H9 (cell line): Measurements from ENCODE around the gene SRP9. TPM values are rescaled to one million over a fixed set of nuclear protein-coding genes. Genes with fewer than 3 reads are reported as not detected.
"Not testable (repeated sequence)": the region's sequence is repeated elsewhere in the genome, so short reads cannot be mapped to it uniquely, and the experiment has no call there.

Experiments
- DNase-seq: peaks from one replicate; pipeline ENCODE4 v3.0.0-alpha.2; 2017
- H2AFZ ChIP-seq: one replicate; pipeline ENCODE4 v1.6.1; 2013; ENCODE audit warnings: mild to moderate bottlenecking, low read length, control low read depth, moderate library complexity
- H2AK5ac ChIP-seq: 2 replicates; pipeline ENCODE4 v1.6.1; 2013; ENCODE audit warnings: low read length, control low read depth, mixed read lengths; ENCODE audit not compliant: insufficient read length
- H2BK120ac ChIP-seq: one replicate; pipeline ENCODE4 v1.6.1; 2013; ENCODE audit warnings: low read depth, mild to moderate bottlenecking, low read length, control low read depth, inconsistent platforms; ENCODE audit not compliant: poor library complexity, severe bottlenecking
- H2BK12ac ChIP-seq: 2 replicates; pipeline ENCODE4 v1.6.1; 2013; ENCODE audit warnings: low read length, control low read depth, mixed read lengths, low read depth; ENCODE audit not compliant: insufficient read length
- H2BK15ac ChIP-seq: 2 replicates; pipeline ENCODE4 v1.6.1; 2013; ENCODE audit warnings: low read depth, low read length, control low read depth
- H2BK20ac ChIP-seq: one replicate; pipeline ENCODE4 v1.6.1; 2013; ENCODE audit warnings: low read depth, mild to moderate bottlenecking, low read length, control low read depth, inconsistent platforms; ENCODE audit not compliant: poor library complexity, severe bottlenecking
- H2BK5ac ChIP-seq: 2 replicates; pipeline ENCODE4 v1.6.1; 2013; ENCODE audit warnings: low read length, control low read depth, mixed read lengths; ENCODE audit not compliant: insufficient read length
- H3K14ac ChIP-seq: 2 replicates; pipeline ENCODE4 v1.6.1; 2013; ENCODE audit warnings: low read length, control low read depth; ENCODE audit not compliant: insufficient read depth
- H3K18ac ChIP-seq: 2 replicates; pipeline ENCODE4 v1.6.1; 2013; ENCODE audit warnings: low read depth, mild to moderate bottlenecking, mixed read lengths, low read length, control low read depth; ENCODE audit not compliant: insufficient read length
- H3K23ac ChIP-seq: 2 replicates; pipeline ENCODE4 v1.6.1; 2013; ENCODE audit warnings: low read length, control low read depth, mixed read lengths, low read depth; ENCODE audit not compliant: insufficient read length
- H3K23me2 ChIP-seq: 2 replicates; pipeline ENCODE4 v1.6.1; 2013; ENCODE audit warnings: low read depth, mild to moderate bottlenecking, mixed read lengths, low read length, control low read depth; ENCODE audit not compliant: insufficient read length, poor library complexity, severe bottlenecking
- H3K27ac ChIP-seq: 2 replicates; pipeline ENCODE4 v1.5.1; 2013; ENCODE audit warnings: low read length, control low read depth, mixed read lengths, low read depth; ENCODE audit not compliant: insufficient read length
- H3K27me3 ChIP-seq: 2 replicates; pipeline ENCODE4 v1.6.1; 2013; ENCODE audit warnings: low read length, control low read depth, inconsistent platforms; ENCODE audit not compliant: insufficient read depth
- H3K4ac ChIP-seq: 2 replicates; pipeline ENCODE4 v1.6.1; 2013; ENCODE audit warnings: low read depth, mild to moderate bottlenecking, control low read depth, inconsistent platforms, low read length, moderate library complexity
- H3K4me1 ChIP-seq: 2 replicates; pipeline ENCODE4 v1.6.1; 2013; ENCODE audit warnings: low read length, control low read depth, inconsistent platforms; ENCODE audit not compliant: insufficient read depth
- H3K4me2 ChIP-seq: 2 replicates; pipeline ENCODE4 v1.6.1; 2013; ENCODE audit warnings: low read length, control low read depth, mixed read lengths; ENCODE audit not compliant: insufficient read length, insufficient read depth
- H3K56ac ChIP-seq: 2 replicates; pipeline ENCODE4 v1.6.1; 2013; ENCODE audit warnings: low read depth, mild to moderate bottlenecking, mixed read lengths, low read length, control low read depth; ENCODE audit not compliant: insufficient read length
- H3K79me1 ChIP-seq: 2 replicates; pipeline ENCODE4 v1.6.1; 2013; ENCODE audit warnings: low read depth, mild to moderate bottlenecking, moderate library complexity, low read length, control low read depth, inconsistent platforms; ENCODE audit not compliant: insufficient read depth, poor library complexity, severe bottlenecking
- H3K79me2 ChIP-seq: 2 replicates; pipeline ENCODE4 v1.6.1; 2013; ENCODE audit warnings: low read length, control low read depth, inconsistent platforms; ENCODE audit not compliant: insufficient read depth
- H3K9ac ChIP-seq: 2 replicates; pipeline ENCODE4 v1.6.1; 2013; ENCODE audit warnings: low read length, control low read depth, mixed read lengths; ENCODE audit not compliant: insufficient read length; ENCODE audit errors: extremely low read depth
- H3K9me3 ChIP-seq: one replicate; pipeline ENCODE4 v1.6.1; 2013; ENCODE audit warnings: low read depth, low read length, inconsistent platforms; ENCODE audit not compliant: control insufficient read depth
- H3T11ph ChIP-seq: one replicate; pipeline ENCODE4 v1.6.1; 2013; ENCODE audit warnings: mild to moderate bottlenecking, low read length, control low read depth, inconsistent platforms
- H4K20me1 ChIP-seq: one replicate; pipeline ENCODE4 v1.6.1; 2013; ENCODE audit not compliant: control insufficient read depth, insufficient read length, insufficient read depth
- H4K5ac ChIP-seq: 2 replicates; pipeline ENCODE4 v1.6.1; 2013; ENCODE audit warnings: low read depth, mild to moderate bottlenecking, mixed read lengths, low read length, control low read depth; ENCODE audit not compliant: insufficient read length
- H4K8ac ChIP-seq: replicated peaks from 2 replicates; pipeline ENCODE4 v1.6.1; 2013; ENCODE audit warnings: low read length, control low read depth, mixed read lengths, low read depth; ENCODE audit not compliant: insufficient read length
- H4K91ac ChIP-seq: 2 replicates; pipeline ENCODE4 v1.6.1; 2013; ENCODE audit warnings: low read depth, mild to moderate bottlenecking, moderate library complexity, mixed read lengths, low read length, control low read depth; ENCODE audit not compliant: insufficient read length
- H3K27ac Mint-ChIP-seq, 3 experiments: 2 replicates in 2 of 3; 3 replicates in 1 of 3; pipeline ENCODE4 v1.8.0; 2020 to 2021; ENCODE audit warnings: mixed read lengths in 3 of 3, mild to moderate bottlenecking in 1 of 3, moderate library complexity in 1 of 3
- H3K27me3 Mint-ChIP-seq: 2 replicates; pipeline ENCODE4 v1.8.0; 2021; ENCODE audit warnings: low read depth, mild to moderate bottlenecking, moderate library complexity, mixed read lengths
- H3K36me3 Mint-ChIP-seq, 3 experiments: 2 replicates in 2 of 3; 3 replicates in 1 of 3; pipeline ENCODE4 v1.8.0; 2020 to 2021; ENCODE audit warnings: low read depth in 3 of 3, mixed read lengths in 3 of 3; ENCODE audit not compliant: insufficient read depth in 1 of 3
- H3K4me1 Mint-ChIP-seq, 2 experiments: 2 replicates each; pipeline ENCODE4 v1.8.0; 2020; ENCODE audit warnings: mixed read lengths in 2 of 2
- H3K4me3 Mint-ChIP-seq, 2 experiments: 2 replicates in 1 of 2; 3 replicates in 1 of 2; pipeline ENCODE4 v1.8.0; 2020 to 2021; ENCODE audit warnings: mild to moderate bottlenecking in 2 of 2, mixed read lengths in 2 of 2, moderate library complexity in 1 of 2
- H3K9me3 Mint-ChIP-seq, 2 experiments: 2 replicates in 1 of 2; 3 replicates in 1 of 2; pipeline ENCODE4 v1.8.0; 2020; ENCODE audit warnings: mild to moderate bottlenecking in 2 of 2, mixed read lengths in 2 of 2, moderate library complexity in 1 of 2
- CTCF ChIP-seq: fragments of 200-600 bp; sonication (generic); conservative IDR thresholded peaks from 3 replicates; pipeline ENCODE4 v1.8.0; 2021; ENCODE audit warnings: antibody characterized with exemption, mild to moderate bottlenecking
- WGBS: extraction: QIAGEN DNeasy Blood & Tissue Kit; methylation state at CpG from one replicate; pipeline ENCODE4 v1.1.7; 2013; ENCODE audit warnings: missing lambda C conversion rate, low lambda C conversion rate, mixed read lengths; ENCODE audit not compliant: insufficient read length; ENCODE audit errors: extremely low coverage; 5-methylcytosine and 5-hydroxymethylcytosine counted together
- total RNA-seq: library from RNA; stranded (reverse); gene quantifications from 2 replicates; pipeline ENCODE4 v1.2.1, GENCODE V29; 2021

The SRP9 gene
- total RNA-seq, 1 experiment from 2014 or later: 403 TPM

GRCh38 chr1:225835856-225836255, 58.2 kb downstream of the SRP9 start:
- H3T11ph ChIP-seq: no peak overlapping the region
- no peak overlapping the region for H3K4me2 ChIP-seq
- H3K9me3 Mint-ChIP-seq: no peaks in the 10 kb centered on the region
- H2AFZ ChIP-seq: no peak overlapping the region
- no peak overlapping the region for H2AK5ac ChIP-seq
- no peaks in the 10 kb centered on the region for H3K27me3 Mint-ChIP-seq
- no peak overlapping the region for H3K23ac ChIP-seq
- H4K20me1 ChIP-seq: no peaks in the 10 kb centered on the region
- no peaks in the 10 kb centered on the region for H3K27me3 ChIP-seq
- H3K79me1 ChIP-seq: no peaks in the 10 kb centered on the region
- peaks cover 29 to 50% (median 32%) of the 10 kb centered on the region in 3 experiments for H3K36me3 Mint-ChIP-seq
- no peaks in the 10 kb centered on the region for H3K4me1 ChIP-seq
- no peak overlapping the region for H3K27ac Mint-ChIP-seq
- no peak overlapping the region for H4K8ac ChIP-seq
- DNase-seq: no peak
- no peak overlapping the region for H2BK15ac ChIP-seq
- H4K91ac ChIP-seq: no peak overlapping the region
- H3K4me3 Mint-ChIP-seq: no peak overlapping the region
- H2BK5ac ChIP-seq: no peak overlapping the region
- no peak overlapping the region for H3K18ac ChIP-seq
- no peak overlapping the region for H4K5ac ChIP-seq
- no peak overlapping the region for H3K14ac ChIP-seq
- no peak overlapping the region for H2BK120ac ChIP-seq
- H3K27ac ChIP-seq: no peak overlapping the region
- H3K4me1 Mint-ChIP-seq: no peaks in the 10 kb centered on the region
- H3K9ac ChIP-seq: no peak overlapping the region
- H3K56ac ChIP-seq: no peak overlapping the region
- H2BK20ac ChIP-seq: no peak overlapping the region
- no peaks in the 10 kb centered on the region for H3K9me3 ChIP-seq
- H2BK12ac ChIP-seq: no peak overlapping the region
- H3K79me2 ChIP-seq: no peaks in the 10 kb centered on the region
- H3K23me2 ChIP-seq: no peaks in the 10 kb centered on the region
- TF ChIP-seq CTCF: no peak
- H3K4ac ChIP-seq: no peak overlapping the region
- no CpG with 5 or more reads among the region's 3 CpGs for WGBS

GRCh38 chr1:225836296-225836695, 58.7 kb downstream of the SRP9 start:
- not testable (repeated sequence) for H2AFZ ChIP-seq, H3K9ac ChIP-seq, H3K4me1 ChIP-seq, H4K8ac ChIP-seq, H4K91ac ChIP-seq, H4K20me1 ChIP-seq, H2BK5ac ChIP-seq, H3K56ac ChIP-seq, H3K23ac ChIP-seq, H3K27ac ChIP-seq, H2BK120ac ChIP-seq, H4K5ac ChIP-seq, DNase-seq, H3K9me3 ChIP-seq, H3K79me1 ChIP-seq, H2AK5ac ChIP-seq, H3K27me3 ChIP-seq, H3K79me2 ChIP-seq, H2BK20ac ChIP-seq, H2BK12ac ChIP-seq, H3K27me3 Mint-ChIP-seq, H3T11ph ChIP-seq, H2BK15ac ChIP-seq, H3K18ac ChIP-seq, H3K9me3 Mint-ChIP-seq, H3K4me3 Mint-ChIP-seq, H3K23me2 ChIP-seq, H3K4me2 ChIP-seq, H3K4ac ChIP-seq, H3K4me1 Mint-ChIP-seq, H3K27ac Mint-ChIP-seq, H3K14ac ChIP-seq
- H3K36me3 Mint-ChIP-seq: peaks cover 32 to 49% (median 35%) of the 10 kb centered on the region in 3 experiments
- WGBS: no CpG with 5 or more reads among the region's 4 CpGs
